Kidney (tissue), 14 donors: ENCODE results near the gene MFSD2B. TPM values are rescaled to one million over a fixed set of nuclear protein-coding genes. Genes with fewer than 3 reads are reported as not detected.

Experiments
- DNase-seq, 5 donors: peaks; one replicate each; pipeline ENCODE4 v3.0.0-alpha.2; 2013 to 2020
- FAIRE-seq: peaks from 2 replicates; lab custom pipeline; 2012; peaks lifted over from hg19 to GRCh38; lab: Jason Lieb, UNC
- H3K27ac ChIP-seq, 2 donors: one replicate each; pipeline ENCODE4 v1.7.0; 2013; ENCODE audit warnings: low read depth in 2 of 2, low read length in 2 of 2, inconsistent platforms in 1 of 2
- H3K27me3 ChIP-seq: one replicate; pipeline ENCODE4 v1.7.1; 2013; ENCODE audit warnings: low read length, inconsistent platforms; ENCODE audit not compliant: control insufficient read depth, insufficient read depth
- H3K36me3 ChIP-seq, 3 donors: one replicate each; pipeline versions ENCODE4 v1.7.0 to v1.7.1; 2013; ENCODE audit warnings: low read length in 3 of 3, control low read depth in 1 of 3, inconsistent platforms in 1 of 3; ENCODE audit not compliant: insufficient read depth in 3 of 3, control insufficient read depth in 2 of 3
- H3K4me1 ChIP-seq, 3 donors: one replicate each; pipeline versions ENCODE4 v1.7.0 to v1.7.1; 2013; ENCODE audit warnings: low read length in 3 of 3, inconsistent platforms in 1 of 3, low read depth in 1 of 3; ENCODE audit not compliant: control insufficient read depth in 2 of 3, insufficient read depth in 2 of 3
- H3K4me3 ChIP-seq, 3 donors: one replicate each; pipeline versions ENCODE4 v1.7.0 to v1.8.1; 2013; ENCODE audit warnings: low read length in 3 of 3, control low read depth in 1 of 3, inconsistent platforms in 1 of 3
- H3K9ac ChIP-seq, 3 donors: one replicate each; pipeline versions ENCODE4 v1.7.0 to v1.7.1; 2013; ENCODE audit warnings: low read length in 3 of 3, control low read depth in 1 of 3, inconsistent platforms in 1 of 3
- H3K9me3 ChIP-seq, 3 donors: one replicate each; pipeline versions ENCODE4 v1.7.0 to v1.7.1; 2013; ENCODE audit warnings: low read length in 3 of 3, control low read depth in 1 of 3, inconsistent platforms in 1 of 3; ENCODE audit not compliant: control insufficient read depth in 2 of 3, insufficient read depth in 1 of 3
- CTCF ChIP-seq: IDR thresholded peaks from 3 replicates; pipeline ENCODE4 v1.5.1; 2012; ENCODE audit warnings: mild to moderate bottlenecking, moderate library complexity, borderline replicate concordance; ENCODE audit not compliant: insufficient read depth; ENCODE audit errors: extremely low read depth
- intact Hi-C: fragments of 100-400 bp; cut with DNase I; formaldehyde crosslinking; loops from one replicate; pipeline ENCODE4 v1.11.1; 2022
- polyA plus RNA-seq: library from polyadenylated mRNA; stranded (reverse); fragments of 350-450 nt; fragmentation: Illumina TruSeq; extraction: RNeasy Lipid Tissue Mini Kit (QIAGEN cat#74804); gene quantifications from one replicate; pipeline ENCODE4 v1.2.3, GENCODE V29; 2014; ENCODE audit warnings: low read depth, low replicate concordance; ENCODE audit not compliant: insufficient read depth
- total RNA-seq: library from RNA; stranded (reverse); fragmentation: NEBNext Ultra II Directional; extraction: Animal tissue kit (Norgen Biotek cat#: 25700); gene quantifications from one replicate; pipeline ENCODE4 v1.2.1, GENCODE V29; 2021
- donor health status: control.
- donor health status: control.
- donor health status: control.
- donor health status: control.
- donor health status: control.
- donor health status: DM: yes; HTN: yes; CAD: no.
- donor health status: Normal renal cell carcinoma (clear cell type).

Gene MFSD2B
- total and polyA plus RNA-seq, 2 donors from 2014 or later, result 0.54 TPM; not detected in 1

- Histone ChIP-seq H3K4me3 (no peak overlapping the region), H3K27me3 (no peaks in the 10 kb centered on the region), H3K9ac (no peak overlapping the region), H3K9me3 (no peaks in the 10 kb centered on the region), H3K27ac (no peak overlapping the region), H3K4me1 (no peaks in the 10 kb centered on the region), H3K36me3 (no peaks in the 10 kb centered on the region)
- FAIRE-seq (no peak), DNase-seq (no peak)
- TF ChIP-seq CTCF, result no peak
- intact Hi-C loops, result no loop called here
Observed at GRCh38 chr2:24055750-24056149, 45.9 kb downstream of the MFSD2B start.

GRCh38 chr2:24058564-24059271 lies 48.8 kb downstream of the MFSD2B start:
- H3K9ac ChIP-seq, result no peak overlapping the region
- H3K36me3 ChIP-seq, result no peaks in the 10 kb centered on the region
- no peaks in the 10 kb centered on the region for H3K27me3 ChIP-seq
- H3K9me3 ChIP-seq, result no peaks in the 10 kb centered on the region
- no peak for TF ChIP-seq CTCF
- no peaks in the 10 kb centered on the region for H3K4me1 ChIP-seq
- FAIRE-seq, result no peak
- no peak for DNase-seq
- no peak overlapping the region for H3K4me3 ChIP-seq
- intact Hi-C loops, result no loop called here
- H3K27ac ChIP-seq, result no peak overlapping the region

- no peak for FAIRE-seq
- DNase-seq, result no peak
- no peaks in the 10 kb centered on the region for H3K4me1 ChIP-seq
- H3K9me3 ChIP-seq, result no peaks in the 10 kb centered on the region
- TF ChIP-seq CTCF, result no peak
- peaks cover 4 to 14% (median 6%) of the 10 kb centered on the region in 3 donors for H3K36me3 ChIP-seq
- H3K4me3 ChIP-seq, result no peak overlapping the region
- H3K27me3 ChIP-seq, result no peaks in the 10 kb centered on the region
- no peak overlapping the region for H3K9ac ChIP-seq
- no peak overlapping the region for H3K27ac ChIP-seq
- intact Hi-C loops, result no loop called here
Observed at GRCh38 chr2:24065341-24065740, 55.5 kb downstream of the MFSD2B start.
